NCI-H1092 treated with DMSO at 0.1 percent for 48 hours (cell line): ENCODE measurements around the gene MRPL17.
"Not testable (repeated sequence)": the region's sequence is repeated elsewhere in the genome, so short reads cannot be mapped to it uniquely, and the experiment has no call there.

Experiments used
- DNase-seq: peaks from one replicate; lab custom pipeline; 2025; lab: John Stamatoyannopoulos, UW

The MRPL17 gene

GRCh38 chr11:6682936-6683861 lies at the start of gene MRPL17:
MRPL17 (minus strand) TSS chr11:6683340; CDS start chr11:6683296, 44 bp downstream.
- DNase-seq: peak; percentile 99

- DNase-seq: no peak
Measured at GRCh38 chr11:6727971-6728760, 45.0 kb upstream of the MRPL17 start.

DNA sequence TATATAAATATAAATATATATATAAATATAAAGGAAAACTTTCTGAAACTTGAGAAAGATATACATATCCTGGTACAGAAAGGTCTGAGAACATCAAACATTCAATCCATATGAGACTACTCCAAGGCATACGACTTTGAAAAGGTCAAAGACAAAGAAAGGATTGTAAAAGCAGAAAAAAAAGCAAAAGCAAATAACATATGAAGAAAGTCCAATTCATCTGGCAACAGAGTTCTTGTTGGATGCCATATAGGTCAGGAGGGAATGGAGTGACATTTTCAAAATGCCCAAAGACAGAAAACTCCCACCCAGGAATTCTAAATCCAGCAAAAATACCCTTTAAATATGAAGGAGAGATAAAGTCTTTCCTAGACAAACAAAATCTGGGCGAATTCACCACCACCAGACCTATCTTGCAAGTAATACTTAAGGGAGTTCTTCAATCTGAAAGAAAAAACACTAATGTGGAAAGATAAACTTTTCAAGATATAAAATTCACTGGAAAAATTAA lies 42.3 kb upstream of the MRPL17 start:
- DNase-seq: no peak

DNA sequence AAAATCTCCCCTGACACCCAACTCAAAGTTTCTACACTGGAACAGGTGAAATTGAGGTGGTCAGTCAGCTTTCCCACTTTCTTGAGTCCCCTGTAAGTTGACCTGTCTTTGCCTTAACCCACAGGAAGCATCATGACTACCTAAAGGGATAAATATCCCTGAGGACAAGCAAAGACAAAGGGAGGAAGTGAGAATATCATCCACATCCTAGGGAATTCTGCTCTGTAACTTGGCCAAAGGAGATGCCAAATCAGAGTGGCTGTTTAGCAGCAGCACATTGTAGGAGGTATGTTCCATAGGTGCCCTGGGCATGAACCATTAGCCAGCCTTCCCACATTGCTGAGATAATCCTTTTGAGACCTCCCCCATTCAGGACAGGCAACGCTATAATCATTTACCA lies 40.9 kb upstream of the MRPL17 start:
- no peak for DNase-seq

DNA sequence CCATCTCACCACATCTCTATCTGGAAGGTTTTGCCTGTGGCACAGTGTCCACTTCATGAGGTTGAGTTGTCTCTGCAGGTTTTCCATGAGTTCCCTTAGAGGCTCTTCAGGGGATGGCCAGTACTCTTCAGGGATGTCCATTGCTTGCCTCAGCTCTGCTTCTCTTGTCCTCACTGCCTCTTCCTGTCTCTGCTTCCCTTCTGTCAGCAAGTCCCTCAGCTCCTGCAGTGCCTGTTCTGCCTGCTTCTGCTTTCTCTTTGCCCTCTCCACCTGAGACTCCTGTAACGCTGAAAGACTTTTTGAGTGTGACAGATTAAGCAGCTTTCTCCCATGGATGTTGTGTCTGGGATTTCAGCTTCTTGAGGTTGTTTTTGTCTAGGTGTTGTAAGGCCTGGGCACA lies 38.2 kb upstream of the MRPL17 start:
- no peak for DNase-seq

- DNase-seq: no peak
Measured at GRCh38 chr11:6719576-6719975, 36.4 kb upstream of the MRPL17 start.

GRCh38 chr11:6717426-6717825 lies 34.3 kb upstream of the MRPL17 start:
- DNase-seq: no peak

DNA sequence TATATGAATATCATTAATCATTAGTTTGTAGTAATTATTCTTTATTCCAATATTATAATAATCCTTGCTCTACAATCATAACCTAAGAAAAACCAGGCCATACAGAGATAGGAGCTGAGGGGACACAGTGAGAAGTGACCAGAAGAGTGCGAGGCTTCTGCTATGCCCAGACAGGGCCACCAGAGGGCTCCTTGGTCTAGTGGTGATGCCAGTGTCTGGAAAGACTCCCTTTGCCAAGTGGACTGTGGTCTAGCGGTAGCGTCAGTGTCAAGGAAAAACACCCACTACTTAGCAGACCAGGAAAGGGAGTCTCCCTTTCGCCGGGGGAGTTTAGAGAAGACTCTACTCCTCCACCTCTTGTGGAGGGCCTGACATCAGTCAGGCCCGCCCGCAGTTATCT lies 28.4 kb upstream of the MRPL17 start:
- DNase-seq: not testable (repeated sequence)

DNA sequence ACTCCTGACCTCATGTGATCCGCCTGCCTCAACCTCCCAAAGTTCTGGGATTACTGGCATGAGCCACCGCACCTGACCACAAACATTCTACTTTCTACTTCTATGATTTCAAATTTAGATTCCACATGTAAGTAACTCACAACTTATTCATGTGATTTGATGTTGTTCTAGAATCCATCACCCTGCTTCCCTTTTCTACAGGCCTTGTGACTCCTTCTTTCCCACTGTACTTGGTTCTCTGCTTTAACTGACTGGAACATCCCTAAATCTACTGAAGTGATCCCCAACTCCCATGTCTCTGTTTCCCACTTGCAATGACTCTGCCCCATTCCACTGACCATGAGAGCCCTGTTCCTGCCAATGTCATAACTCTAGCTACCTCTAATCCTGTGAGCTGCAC lies 25.7 kb upstream of the MRPL17 start:
- DNase-seq: no peak

- no peak for DNase-seq
Measured at GRCh38 chr11:6705905-6706535, 22.9 kb upstream of the MRPL17 start.

DNA sequence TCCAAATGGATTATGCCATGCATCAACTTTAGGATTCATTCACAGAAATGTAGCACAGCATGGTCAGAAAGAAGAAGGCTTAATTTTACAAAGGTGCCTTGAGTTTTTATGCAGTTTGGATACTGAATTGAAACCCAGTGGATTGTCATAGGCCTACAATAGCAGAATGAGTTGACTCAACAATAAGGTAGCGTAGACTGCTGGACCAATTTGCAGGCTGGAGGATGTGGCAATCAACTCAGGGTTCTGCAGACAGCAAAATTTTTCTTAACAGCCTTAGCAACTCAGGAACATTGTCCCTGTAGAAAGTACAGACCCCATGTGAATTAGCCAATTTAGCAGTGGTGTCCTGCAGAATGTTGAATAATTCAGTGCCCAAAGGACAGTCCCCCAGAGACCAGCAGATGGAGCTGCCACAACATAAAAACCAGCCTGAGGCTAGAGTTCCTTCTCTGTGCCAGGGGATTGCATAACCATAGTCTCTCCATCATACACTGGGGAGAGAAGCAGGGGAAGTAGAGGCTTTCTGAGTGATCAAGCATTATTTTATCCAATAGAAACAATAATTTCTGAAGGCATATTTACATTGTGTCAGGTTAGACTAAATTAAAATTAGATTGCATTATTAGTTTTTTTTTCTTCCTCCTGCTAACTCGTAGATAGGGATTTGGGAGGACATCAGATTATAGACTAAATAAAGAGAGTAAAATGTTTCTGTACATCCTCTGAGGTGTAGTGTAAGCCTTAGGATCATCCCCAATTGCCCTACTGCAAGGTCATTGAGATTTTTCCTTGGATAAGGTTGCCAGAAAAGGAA lies 20.3 kb upstream of the MRPL17 start:
- peak; percentile 18 for DNase-seq

- DNase-seq: peak; percentile 6
Measured at GRCh38 chr11:6701955-6702354, 18.8 kb upstream of the MRPL17 start.

- DNase-seq: no peak
Measured at GRCh38 chr11:6695377-6695776, 12.2 kb upstream of the MRPL17 start.

GRCh38 chr11:6694229-6694535 lies 11.0 kb upstream of the MRPL17 start:
- DNase-seq: no peak

- no peak for DNase-seq
Measured at GRCh38 chr11:6693342-6694228, 10.4 kb upstream of the MRPL17 start.

GRCh38 chr11:6692128-6692527 lies 9.0 kb upstream of the MRPL17 start:
- DNase-seq: no peak

DNA sequence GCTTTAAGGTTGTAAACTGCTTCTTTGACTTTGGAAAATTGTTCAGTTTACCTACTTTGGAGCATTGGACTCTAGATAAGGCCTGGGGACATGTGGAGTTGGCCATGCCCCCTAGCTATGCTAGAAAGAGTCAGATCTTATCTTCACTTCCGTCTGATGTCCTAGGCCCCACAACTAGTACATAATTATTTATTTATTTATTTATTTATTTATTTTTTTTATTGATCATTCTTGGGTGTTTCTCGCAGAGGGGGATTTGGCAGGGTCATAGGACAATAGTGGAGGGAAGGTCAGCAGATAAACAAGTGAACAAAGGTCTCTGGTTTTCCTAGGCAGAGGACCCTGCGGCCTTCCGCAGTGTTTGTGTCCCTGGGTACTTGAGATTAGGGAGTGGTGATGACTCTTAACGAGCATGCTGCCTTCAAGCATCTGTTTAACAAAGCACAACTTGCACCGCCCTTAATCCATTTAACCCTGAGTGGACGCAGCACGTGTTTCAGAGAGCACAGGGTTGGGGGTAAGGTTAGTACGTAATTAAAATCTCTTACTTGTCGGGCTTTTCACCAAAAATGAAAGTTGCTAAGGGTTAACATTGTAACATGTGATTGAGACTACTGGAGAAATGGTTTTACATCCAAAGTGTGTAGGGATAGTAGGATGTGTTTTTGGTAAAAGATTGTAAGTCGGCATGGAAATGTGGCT lies 7.4 kb upstream of the MRPL17 start:
- not testable (repeated sequence) for DNase-seq

DNA sequence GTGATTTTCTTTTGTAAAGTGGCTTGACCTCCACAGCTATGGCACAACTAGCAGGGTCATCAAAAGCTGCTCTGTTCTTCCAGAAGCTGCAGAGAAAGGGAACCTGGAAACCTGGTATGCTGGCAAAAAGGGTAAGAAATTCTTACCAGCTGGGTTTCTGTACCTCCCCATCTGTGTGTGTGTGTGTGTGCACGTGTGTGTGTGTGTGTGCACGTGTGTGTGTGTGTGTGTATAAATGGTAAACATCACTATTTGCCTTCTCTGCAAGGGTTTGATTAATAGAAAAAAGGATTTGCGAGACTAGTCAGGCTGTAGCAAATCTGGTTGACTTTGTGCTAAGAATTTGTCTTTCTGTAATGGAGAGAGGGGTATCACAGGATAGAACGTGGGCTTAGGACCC lies 4.7 kb upstream of the MRPL17 start:
- DNase-seq: no peak

DNA sequence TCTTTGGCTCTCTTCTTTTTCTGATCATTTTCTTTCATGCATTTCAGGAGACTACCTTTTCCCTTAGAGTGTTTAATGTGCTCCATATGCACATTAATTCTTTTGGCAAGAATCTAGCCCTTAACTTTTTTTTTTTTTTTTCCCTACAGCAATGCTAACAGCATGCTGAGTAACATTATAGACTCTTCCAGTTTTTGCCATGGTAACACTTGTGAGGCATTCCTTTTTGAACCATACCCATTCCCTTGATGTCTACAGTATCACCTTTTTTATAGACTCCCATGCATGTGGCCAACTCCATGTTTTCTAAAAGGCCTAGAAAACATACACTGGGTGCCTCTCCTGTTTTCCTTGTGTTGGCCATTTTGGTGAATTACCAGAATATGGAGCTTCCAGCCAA lies 2.9 kb upstream of the MRPL17 start:
- no peak for DNase-seq

- not testable (repeated sequence) for DNase-seq
Measured at GRCh38 chr11:6684068-6684467, 928 bp upstream of the MRPL17 start.
